GM12873 (cell line): ENCODE data around the gene ATXN7L2.

Experiments
- CTCF ChIP-seq: IDR thresholded peaks from 2 replicates; pipeline ENCODE4 v1.5.1; 2012; ENCODE audit warnings: low read depth, mild to moderate bottlenecking, moderate library complexity, low read length, control low read depth; ENCODE audit not compliant: insufficient read depth; ENCODE audit errors: missing control alignments

The ATXN7L2 gene

GRCh38 chr1:109508001-109508872 lies 24.5 kb downstream of the ATXN7L2 start:
- no peak for TF ChIP-seq CTCF

DNA sequence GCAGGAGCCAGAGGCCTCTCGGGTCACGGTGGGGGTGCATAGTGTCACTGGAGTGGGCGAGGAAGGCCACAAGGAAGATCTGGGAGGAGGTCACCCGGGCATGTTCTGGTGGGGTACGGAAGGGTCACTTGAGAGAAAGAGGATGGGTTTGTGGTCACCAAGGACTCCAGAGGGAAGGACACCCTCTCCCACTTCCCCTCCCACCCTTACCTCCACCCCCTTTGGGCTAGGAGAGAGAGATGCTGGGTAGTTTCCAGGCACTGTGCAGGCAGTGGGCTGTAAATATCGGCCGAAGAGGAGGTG lies 25.1 kb downstream of the ATXN7L2 start:
- no peak for TF ChIP-seq CTCF

- TF ChIP-seq CTCF = no peak
These were observed 25.8 kb downstream of the ATXN7L2 start, which contains the start of gene AMIGO1 for GRCh38 chr1:109509176-109510134. Gene AMIGO1, minus strand, starts transcription at chr1:109509727. Its CDS starts 815 bp downstream, at chr1:109508912.

GRCh38 chr1:109513110-109513710 lies 29.5 kb downstream of the ATXN7L2 start:
- no peak for TF ChIP-seq CTCF

- no peak for TF ChIP-seq CTCF
These were observed 31.1 kb downstream of the ATXN7L2 start for GRCh38 chr1:109514846-109515245.

- TF ChIP-seq CTCF = no peak
These were observed 33.2 kb downstream of the ATXN7L2 start for GRCh38 chr1:109516872-109517271.

- no peak for TF ChIP-seq CTCF
These were observed 33.6 kb downstream of the ATXN7L2 start for GRCh38 chr1:109517337-109517736.
